HG02678 (cell line): Measurements from ENCODE around the gene SLA2.
"Not testable (repeated sequence)": the region's sequence is repeated elsewhere in the genome, so short reads cannot be mapped to it uniquely, and the experiment has no call there.

Experiments
- ATAC-seq: cut with Tn5 transposase; IDR thresholded peaks from one replicate; pipeline ENCODE4 v1.9.1; 2021; ENCODE audit warnings: mild to moderate bottlenecking, moderate library complexity; ENCODE audit not compliant: unreplicated experiment

Gene SLA2

DNA sequence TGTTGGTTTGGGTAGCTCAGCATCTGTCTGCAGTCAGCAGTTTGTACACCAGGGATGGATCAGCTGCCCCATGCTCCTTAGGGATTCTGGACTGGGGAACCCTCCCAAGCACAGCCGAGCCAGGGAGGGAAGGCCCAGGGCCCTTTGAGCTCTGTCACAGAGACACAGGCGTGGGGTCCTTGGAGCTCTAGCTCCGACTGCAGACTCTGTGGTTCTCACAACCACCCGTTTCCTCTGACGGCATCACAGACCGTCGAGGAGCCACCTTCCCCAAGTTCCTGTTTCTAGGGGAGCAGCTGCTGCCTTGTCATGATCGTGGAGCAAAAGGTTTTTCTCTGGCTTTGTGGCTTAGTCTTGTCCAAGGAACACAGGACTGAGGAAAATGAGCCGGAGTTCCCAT is at the start of gene SLA2:
Gene SLA2, minus strand, starts transcription at position 199 of the 400 bp plus-strand sequence. CDS start 4,861 bp downstream, outside the sequence.
- ATAC-seq, result no peak

GRCh38 chr20:36695467-36695866 is 49.5 kb upstream of the SLA2 start:
- ATAC-seq, result not testable (repeated sequence)

GRCh38 chr20:36688630-36689029 is 42.6 kb upstream of the SLA2 start:
- no peak for ATAC-seq

GRCh38 chr20:36687850-36688249 is 41.9 kb upstream of the SLA2 start:
- ATAC-seq, result no peak

GRCh38 chr20:36686944-36687343 is 40.9 kb upstream of the SLA2 start:
- no peak for ATAC-seq

- no peak for ATAC-seq
Measured at GRCh38 chr20:36686504-36686903, 40.5 kb upstream of the SLA2 start.

DNA sequence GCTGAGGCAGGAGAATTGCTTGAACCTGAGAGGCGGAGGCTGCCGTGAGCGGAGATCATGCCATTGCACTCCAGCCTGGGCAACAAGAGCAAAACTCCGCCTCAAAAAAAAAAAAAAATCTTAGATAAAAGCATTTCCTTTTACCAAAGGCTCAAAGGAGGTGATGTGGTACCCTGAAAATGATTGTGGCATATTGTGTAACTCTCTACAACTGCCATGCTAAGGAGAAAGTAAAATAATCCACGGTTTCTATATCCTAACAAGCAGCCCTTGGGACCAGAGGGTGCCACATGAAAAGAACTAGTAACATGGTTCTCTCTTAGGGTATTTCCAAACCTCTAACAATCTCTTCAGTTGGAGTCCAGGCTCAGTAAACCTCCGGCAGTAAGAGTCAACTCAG is 38.8 kb upstream of the SLA2 start:
- ATAC-seq, result no peak

- no peak for ATAC-seq
Measured at GRCh38 chr20:36682311-36682710, 36.3 kb upstream of the SLA2 start.

DNA sequence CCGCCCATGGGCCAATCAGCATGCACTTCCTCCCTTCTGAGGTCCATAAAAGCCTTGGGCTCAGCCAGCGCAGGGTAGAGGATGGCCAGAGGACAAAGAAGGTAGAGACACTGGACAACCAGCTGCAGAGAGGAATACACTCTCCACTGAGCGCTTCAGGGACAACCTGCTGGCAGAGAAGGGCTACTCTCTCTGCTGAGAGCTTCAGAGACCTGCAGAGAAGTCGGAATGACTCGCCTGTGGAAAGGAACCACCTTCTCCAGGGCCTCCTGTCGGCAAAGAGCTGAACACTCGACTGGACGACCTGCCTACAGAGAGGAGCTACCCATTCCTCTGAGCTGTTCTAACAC is 31.4 kb upstream of the SLA2 start:
- no peak for ATAC-seq

- no peak for ATAC-seq
Measured at GRCh38 chr20:36676701-36677421, 30.9 kb upstream of the SLA2 start.

- ATAC-seq, result not testable (repeated sequence)
Measured at GRCh38 chr20:36675545-36675944, 29.5 kb upstream of the SLA2 start.

DNA sequence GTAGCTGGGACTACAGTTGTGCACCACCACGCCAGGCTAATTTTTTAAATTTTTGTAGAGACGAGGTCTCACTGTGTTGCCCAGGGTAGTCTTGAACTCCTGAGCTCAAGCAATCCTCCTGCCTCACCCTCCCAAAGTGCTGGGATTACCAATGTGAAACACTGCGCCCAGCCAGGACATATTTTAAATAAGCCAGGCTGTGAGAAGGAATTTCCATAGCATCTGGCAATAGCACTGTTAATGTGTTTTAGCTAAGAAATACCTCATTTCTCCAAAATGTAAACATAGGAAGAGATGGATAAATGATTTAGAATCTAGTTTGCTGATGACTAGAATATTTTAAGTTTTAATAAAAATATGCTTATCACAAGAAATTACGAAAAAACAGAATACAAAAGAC is 27.0 kb upstream of the SLA2 start:
- no peak for ATAC-seq

DNA sequence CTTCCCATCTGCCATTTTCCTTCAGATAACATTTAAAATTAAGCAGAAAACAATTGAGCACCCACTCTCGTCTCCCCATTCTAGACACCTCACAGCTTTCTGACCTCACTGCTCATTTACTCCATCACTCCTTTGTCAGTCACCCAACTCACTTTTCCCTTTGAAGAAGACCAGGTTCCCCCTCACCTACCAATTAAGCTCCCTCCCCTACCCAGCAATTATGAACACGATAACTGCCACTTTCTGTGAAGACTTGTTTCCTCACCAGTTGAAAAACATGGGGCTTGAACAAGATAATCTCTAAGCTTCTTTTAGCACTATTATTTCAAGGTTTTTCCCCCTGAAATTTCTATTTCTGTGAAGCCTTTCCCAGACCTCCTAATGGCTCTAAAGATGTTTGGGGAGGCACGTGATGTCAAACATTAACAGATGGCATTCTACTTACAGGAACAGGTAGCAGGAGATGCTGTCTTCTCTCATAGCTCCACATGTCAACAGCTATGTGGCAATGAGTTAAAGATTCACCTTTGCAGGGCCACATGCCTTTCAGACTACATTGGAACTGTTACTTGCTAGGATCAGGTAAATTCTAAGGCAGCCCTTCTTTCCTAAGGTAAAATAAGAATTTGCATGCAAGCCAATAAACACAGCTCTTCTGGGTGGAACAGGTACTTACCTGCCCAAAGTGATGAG is 24.8 kb upstream of the SLA2 start:
- ATAC-seq, result no peak

GRCh38 chr20:36666181-36666740 is 20.3 kb upstream of the SLA2 start:
- no peak for ATAC-seq

GRCh38 chr20:36663031-36663430 is 17.0 kb upstream of the SLA2 start:
- ATAC-seq, result no peak

DNA sequence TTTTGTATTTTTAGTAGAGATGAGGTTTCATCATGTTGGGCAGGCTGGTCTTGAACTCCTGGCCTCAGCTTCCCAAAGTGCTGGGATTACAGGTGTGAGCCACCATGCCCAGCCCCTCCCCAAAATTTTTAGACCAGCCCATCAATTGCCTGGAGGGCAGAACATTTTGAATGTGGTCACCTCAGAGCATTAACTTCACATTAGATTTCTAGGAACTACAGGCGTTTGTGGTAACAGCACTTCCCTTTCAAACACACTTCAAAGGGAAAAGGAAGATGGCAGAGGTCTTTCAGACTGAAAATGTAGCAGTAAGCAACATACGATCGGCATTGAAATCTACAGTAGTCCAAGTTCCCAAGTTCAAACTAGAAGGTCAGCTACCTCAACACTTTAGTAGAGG is 12.3 kb upstream of the SLA2 start:
- no peak for ATAC-seq

DNA sequence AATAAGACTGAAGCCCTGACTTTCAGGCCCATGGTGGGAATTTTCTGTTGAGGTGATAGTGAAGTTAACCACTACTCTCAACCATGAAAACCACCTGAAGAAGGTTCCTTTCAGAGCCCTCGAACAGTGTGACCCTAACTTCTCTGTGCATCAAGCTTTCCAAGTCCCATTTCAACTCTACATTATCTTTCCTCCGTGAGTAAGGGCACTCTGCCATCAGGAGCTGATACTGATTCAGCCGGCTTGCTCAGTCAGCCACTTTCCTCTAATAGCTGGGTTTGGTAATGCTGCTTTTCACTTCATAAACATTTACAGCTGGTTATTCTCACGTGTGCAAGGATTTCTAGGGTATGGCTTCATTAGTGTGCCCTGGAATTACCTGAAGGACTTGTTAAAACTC is 10.7 kb upstream of the SLA2 start:
- ATAC-seq, result no peak

DNA sequence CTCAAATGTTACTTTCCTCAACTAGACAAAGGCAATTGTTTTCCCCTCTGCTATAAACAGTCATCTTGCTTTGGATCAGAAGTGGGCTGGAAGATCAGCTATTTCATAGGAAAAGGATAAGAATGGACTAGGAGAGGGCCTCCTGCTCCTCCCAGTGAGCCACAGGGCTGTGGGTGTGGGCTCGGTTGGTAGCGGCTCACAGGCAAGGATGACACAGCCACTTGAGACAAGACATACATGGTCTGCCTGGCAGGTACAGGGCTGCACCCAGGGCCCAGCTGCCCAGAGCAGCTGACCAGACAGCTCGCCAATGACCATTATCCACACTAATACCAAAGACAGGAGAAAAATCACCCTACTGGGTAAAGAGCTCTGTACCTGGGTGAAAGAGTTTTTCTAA is 9.0 kb upstream of the SLA2 start:
- no peak for ATAC-seq

- ATAC-seq, result no peak
Measured at GRCh38 chr20:36654506-36654905, 8.5 kb upstream of the SLA2 start.

GRCh38 chr20:36653456-36653855 is 7.5 kb upstream of the SLA2 start:
- no peak for ATAC-seq

- no peak for ATAC-seq
Measured at GRCh38 chr20:36647196-36648121, 1.5 kb upstream of the SLA2 start.
